BLaER1 treated with 17β-estradiol and CSF1 and Interleukin-3, amounts not matched to agents 10 nM and 100 nM (cell line): Measurements from ENCODE around the gene BARX1.

ENCODE experiments used
- H3K27ac ChIP-seq, 11 experiments: shearing (Covaris generic); formaldehyde crosslinking; 2 replicates each; pipeline ENCODE4 v1.8.1; 2022
- H3K27me3 ChIP-seq, 11 experiments: shearing (Covaris generic); formaldehyde crosslinking; 2 replicates each; pipeline ENCODE4 v1.8.1; 2022
- H3K36me3 ChIP-seq, 11 experiments: shearing (Covaris generic); formaldehyde crosslinking; 2 replicates each; pipeline ENCODE4 v1.8.1; 2022
- H3K4me1 ChIP-seq, 10 experiments: shearing (Covaris generic); formaldehyde crosslinking; 2 replicates each; pipeline ENCODE4 v1.8.1; 2022
- H3K4me2 ChIP-seq, 11 experiments: shearing (Covaris generic); formaldehyde crosslinking; 2 replicates each; pipeline ENCODE4 v1.8.1; 2022
- H3K4me3 ChIP-seq, 10 experiments: shearing (Covaris generic); formaldehyde crosslinking; 2 replicates each; pipeline ENCODE4 v1.8.1; 2022
- H3K9ac ChIP-seq, 11 experiments: shearing (Covaris generic); formaldehyde crosslinking; 2 replicates each; pipeline ENCODE4 v1.8.1; 2022
- H3K9me3 ChIP-seq, 11 experiments: shearing (Covaris generic); formaldehyde crosslinking; replicated peaks in 1 of 11; 2 replicates each; pipeline ENCODE4 v1.8.1; 2022
- H4K20me1 ChIP-seq, 11 experiments: shearing (Covaris generic); formaldehyde crosslinking; 2 replicates each; pipeline ENCODE4 v1.8.1; 2022
- Cebpa-rat ChIP-seq, 11 experiments: shearing (Covaris generic); IDR thresholded peaks; 2 replicates each; pipeline ENCODE4 v1.8.1; 2022

BARX1 gene

DNA sequence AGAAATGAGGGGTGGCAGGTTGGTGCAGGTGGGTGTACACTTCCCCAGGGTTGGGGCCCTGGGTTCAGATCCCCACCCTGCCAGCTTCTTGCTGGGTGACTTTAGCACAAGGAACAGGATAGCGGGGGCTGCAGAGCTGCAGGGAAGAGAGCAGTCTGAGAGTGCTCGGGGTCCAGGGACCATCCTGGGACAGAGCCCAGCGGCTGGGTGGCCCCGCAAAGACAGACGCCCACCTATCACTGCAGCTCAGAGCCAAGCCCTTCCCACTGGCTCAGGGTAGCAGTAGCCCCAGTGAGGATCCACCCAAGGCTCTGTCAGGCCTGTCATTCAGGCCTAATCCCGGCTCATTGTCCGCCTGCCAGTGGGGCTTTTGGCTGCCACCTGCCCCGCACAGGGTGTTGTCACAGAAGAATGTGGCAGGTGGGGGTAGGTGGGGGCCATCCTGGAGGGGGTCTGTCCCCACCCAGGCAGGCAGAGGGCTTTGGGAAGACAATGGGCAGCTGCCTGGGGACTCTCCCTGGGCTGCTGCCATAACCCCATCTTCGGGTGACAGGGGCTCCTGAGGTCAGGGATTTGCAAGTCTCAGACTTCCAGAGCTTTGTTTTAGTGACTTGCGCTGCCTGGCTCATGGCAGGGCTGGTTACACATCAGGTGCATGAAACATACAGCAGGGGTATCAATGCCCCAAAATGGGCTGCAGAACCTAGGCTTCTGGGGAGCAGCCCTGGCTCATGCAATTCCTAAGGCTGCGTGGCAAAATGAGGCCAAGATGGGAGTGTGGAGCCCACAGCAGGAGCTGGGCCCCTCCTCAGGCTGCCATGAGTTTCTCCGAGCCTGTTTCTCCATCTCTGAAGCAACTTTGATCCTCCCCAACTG, 52.1 kb downstream of the BARX1 start:
- Histone ChIP-seq H3K9me3 (no peaks in the 10 kb centered on the region), H3K4me2 (no peak overlapping the region), H3K27ac (no peak overlapping the region), H4K20me1 (no peaks in the 10 kb centered on the region; a peak in 1 of 22 replicates), H3K9ac (no peak overlapping the region), H3K27me3 (no peaks in the 10 kb centered on the region), H3K4me3 (no peak overlapping the region), H3K36me3 (no peaks in the 10 kb centered on the region), H3K4me1 (no peaks in the 10 kb centered on the region)
- no peak for TF ChIP-seq Cebpa-rat (IDR thresholded peaks at IDR 0.05)

DNA sequence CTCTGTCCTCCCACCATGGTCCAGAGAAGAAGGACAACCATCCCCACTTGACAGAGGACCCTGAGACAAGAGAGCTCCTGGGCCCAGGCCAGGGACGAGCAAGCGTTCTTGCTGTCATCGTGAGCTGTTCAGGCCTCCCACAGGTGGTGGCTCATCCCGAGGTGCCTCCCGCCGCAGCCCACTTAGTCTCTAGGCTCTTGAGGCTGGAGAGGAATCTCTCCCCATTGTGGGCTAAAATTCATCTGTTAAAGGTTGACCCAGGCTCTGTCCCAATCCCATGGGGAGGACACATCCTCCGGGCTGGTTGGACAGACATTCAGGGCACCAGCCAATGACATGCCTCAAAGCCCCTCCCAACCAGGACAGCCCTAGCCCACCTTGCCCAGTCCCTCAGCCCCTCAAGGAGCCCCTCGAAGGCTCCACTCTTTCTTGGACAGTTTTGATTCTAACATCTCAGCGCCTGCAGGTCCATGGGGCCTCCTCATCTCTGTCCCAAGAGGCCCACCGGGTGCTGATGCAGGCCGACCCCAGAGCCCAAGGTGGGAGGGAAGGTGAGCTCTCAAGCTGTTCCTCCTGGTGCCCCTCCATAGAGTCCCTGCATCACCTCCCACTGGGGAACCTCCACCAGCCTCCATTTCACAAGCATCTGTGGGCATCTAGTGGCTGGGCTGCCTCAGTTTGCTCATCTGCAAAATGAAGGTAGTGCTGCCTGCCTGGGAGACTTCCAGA, 52.9 kb downstream of the BARX1 start:
- no peak overlapping the region for H3K4me2 ChIP-seq
- H3K9ac ChIP-seq = no peak overlapping the region
- H3K9me3 ChIP-seq = no peaks in the 10 kb centered on the region
- TF ChIP-seq Cebpa-rat (IDR thresholded peaks at IDR 0.05) = no peak
- no peaks in the 10 kb centered on the region for H3K36me3 ChIP-seq
- H3K27me3 ChIP-seq = no peaks in the 10 kb centered on the region
- H3K27ac ChIP-seq = no peak overlapping the region
- H3K4me1 ChIP-seq = no peaks in the 10 kb centered on the region
- H4K20me1 ChIP-seq = no peaks in the 10 kb centered on the region; a peak in 1 of 22 replicates
- no peak overlapping the region for H3K4me3 ChIP-seq
